Measurements from ENCODE around the gene PGP.

PGP gene

DNA sequence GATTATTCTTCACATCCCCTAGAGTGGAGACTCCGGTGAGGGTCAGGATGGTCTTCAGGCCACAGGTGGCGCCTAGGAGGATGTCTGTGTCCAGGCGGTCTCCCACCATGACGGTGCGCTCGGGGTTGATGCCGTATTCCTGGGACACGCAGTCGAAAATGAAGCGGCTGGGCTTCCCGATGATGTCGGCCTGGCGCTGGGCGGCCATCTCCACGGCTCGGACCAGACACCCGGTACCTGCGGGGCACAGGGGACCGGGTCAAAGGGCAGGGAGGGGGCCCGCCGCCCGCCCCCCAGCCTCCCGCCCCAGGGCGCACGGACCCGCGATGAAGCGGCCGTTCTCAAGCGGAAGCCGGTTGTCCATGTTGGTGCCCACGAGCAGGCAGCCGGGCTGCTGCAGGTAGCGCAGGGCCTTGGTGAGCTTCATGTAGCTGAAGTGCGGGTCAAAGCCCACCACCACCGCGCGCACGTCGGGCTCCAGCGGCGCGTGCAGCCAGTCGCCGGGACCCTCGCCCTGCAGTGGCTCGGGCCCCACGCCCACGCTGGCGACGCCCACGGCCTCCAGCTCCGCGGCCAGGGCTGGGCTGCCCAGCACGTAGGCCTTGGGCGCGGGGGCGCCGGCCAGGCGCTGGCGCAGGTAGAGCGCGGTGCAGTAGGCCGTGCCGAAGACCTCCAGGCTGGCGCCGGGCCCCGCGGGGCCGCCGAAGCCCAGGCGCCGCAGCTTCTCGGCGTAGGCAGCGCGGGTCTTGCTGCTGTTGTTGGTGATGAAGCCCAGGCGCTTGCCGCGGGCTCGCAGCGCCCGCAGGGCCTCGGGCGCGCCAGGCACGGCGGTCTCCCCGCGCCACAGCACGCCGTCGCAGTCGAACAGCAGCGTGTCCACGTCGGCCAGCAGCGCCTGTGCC is 572 bp downstream of the PGP start:
- DNase-seq = no peak
- Histone ChIP-seq H3K4me1 (peaks cover 3 to 29% (median 22%) of the 10 kb centered on the region in 4 donors), H3K27me3 (no peaks in the 10 kb centered on the region), H3K4me3 (peak overlapping the region; percentile 91 to 96), H3K27ac (peak overlapping the region; percentile 77 to 80), H3K36me3 (peaks cover under 1 to 23% (median 14%) of the 10 kb centered on the region in 3 donors), H3K9me3 (no peaks in the 10 kb centered on the region)
- TF ChIP-seq, protein P1, sequence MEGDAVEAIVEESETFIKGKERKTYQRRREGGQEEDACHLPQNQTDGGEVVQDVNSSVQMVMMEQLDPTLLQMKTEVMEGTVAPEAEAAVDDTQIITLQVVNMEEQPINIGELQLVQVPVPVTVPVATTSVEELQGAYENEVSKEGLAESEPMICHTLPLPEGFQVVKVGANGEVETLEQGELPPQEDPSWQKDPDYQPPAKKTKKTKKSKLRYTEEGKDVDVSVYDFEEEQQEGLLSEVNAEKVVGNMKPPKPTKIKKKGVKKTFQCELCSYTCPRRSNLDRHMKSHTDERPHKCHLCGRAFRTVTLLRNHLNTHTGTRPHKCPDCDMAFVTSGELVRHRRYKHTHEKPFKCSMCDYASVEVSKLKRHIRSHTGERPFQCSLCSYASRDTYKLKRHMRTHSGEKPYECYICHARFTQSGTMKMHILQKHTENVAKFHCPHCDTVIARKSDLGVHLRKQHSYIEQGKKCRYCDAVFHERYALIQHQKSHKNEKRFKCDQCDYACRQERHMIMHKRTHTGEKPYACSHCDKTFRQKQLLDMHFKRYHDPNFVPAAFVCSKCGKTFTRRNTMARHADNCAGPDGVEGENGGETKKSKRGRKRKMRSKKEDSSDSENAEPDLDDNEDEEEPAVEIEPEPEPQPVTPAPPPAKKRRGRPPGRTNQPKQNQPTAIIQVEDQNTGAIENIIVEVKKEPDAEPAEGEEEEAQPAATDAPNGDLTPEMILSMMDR (IDR thresholded peaks at IDR 0.05) = no peak
- intact Hi-C loops (cut with DNase I; ENCODE audit: low total_unique reads) = no loop called here

DNA sequence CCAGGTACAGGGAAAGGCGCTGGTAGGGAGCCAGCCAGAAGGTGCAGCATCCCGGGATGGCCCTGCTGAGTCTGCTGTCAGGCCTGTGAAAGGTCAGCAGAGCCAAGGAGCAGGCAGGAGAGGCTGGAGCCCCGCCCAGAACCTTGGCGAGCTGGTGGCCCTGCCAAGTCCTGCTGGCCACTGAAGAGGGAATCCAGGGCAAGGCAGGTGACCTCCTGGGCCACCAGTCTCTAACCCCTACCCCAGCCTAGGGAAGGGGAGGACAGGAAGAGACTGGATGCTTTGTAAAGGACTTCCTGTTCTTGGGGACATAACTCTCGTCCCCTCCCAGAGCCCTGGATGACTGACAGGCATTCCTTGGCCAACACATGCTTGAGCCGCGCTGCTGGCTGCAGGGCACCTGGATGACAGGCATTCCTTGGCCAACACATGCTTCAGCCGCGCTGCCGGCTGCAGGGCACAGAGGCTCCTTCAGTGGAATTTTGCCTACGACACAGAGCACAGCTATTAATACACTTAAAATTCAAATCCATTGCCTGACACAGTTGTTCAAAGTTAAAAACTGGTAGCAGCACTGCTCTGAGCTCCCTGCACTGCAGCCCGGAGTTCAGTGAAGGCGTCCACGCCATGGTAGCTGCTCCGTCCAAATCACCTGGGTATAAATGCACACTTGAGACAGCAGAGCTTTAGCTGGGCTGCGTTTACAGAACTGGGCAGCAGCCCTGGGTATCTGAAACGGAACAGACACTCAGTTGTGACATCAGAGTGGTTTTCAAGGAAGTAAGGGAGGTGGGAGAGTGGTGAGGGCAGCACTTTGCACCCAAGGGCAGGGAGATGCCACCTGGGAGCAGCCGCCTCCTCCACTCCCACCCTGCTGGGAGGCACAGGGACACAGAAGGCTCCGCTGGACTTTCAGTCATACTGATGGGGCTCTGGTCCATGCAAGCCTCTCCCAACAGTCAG is 2.0 kb downstream of the PGP start:
- no peaks in the 10 kb centered on the region for H3K27me3 ChIP-seq
- TF ChIP-seq, protein P1 (IDR thresholded peaks at IDR 0.05) = no peak
- H3K4me3 ChIP-seq = peak overlapping the region in 1 of 2 donors; percentile 96
- peaks cover 3 to 29% (median 22%) of the 10 kb centered on the region in 4 donors for H3K4me1 ChIP-seq
- intact Hi-C loops (cut with DNase I; ENCODE audit: low total_unique reads) = no loop called here
- H3K27ac ChIP-seq = no peak overlapping the region
- no peak for DNase-seq
- H3K36me3 ChIP-seq = peaks cover 14 to 37% (median 28%) of the 10 kb centered on the region in 3 donors
- no peaks in the 10 kb centered on the region for H3K9me3 ChIP-seq

DNA sequence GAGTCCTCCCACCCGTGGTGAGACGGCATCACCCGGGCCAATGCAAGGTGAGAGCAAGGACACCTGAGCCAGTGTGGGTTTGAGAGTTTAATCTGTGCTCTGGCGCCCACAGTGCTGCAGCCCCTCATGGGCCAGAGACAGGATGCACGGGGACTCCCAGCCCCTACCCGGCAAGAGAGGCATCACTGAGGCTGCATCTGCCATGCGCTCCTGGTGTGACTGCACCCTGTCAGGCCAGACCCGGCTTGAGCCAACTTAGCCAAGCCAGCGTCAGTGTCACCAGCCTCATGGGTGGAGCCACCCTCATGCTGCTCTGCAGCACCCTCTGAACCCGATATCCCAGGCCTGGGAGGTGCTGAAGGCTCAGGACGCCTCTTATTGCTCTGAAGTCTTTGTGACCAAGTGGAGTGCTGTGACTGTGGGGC is 2.7 kb downstream of the PGP start:
- intact Hi-C loops (cut with DNase I; ENCODE audit: low total_unique reads) = no loop called here
- H3K4me3 ChIP-seq = no peak overlapping the region
- peaks cover 18 to 45% (median 32%) of the 10 kb centered on the region in 3 donors for H3K36me3 ChIP-seq
- TF ChIP-seq, protein P1 (IDR thresholded peaks at IDR 0.05) = no peak
- no peak for DNase-seq
- H3K27ac ChIP-seq = no peak overlapping the region
- no peaks in the 10 kb centered on the region for H3K27me3 ChIP-seq
- no peaks in the 10 kb centered on the region for H3K9me3 ChIP-seq
- peaks cover 3 to 30% (median 23%) of the 10 kb centered on the region in 4 donors for H3K4me1 ChIP-seq

DNA sequence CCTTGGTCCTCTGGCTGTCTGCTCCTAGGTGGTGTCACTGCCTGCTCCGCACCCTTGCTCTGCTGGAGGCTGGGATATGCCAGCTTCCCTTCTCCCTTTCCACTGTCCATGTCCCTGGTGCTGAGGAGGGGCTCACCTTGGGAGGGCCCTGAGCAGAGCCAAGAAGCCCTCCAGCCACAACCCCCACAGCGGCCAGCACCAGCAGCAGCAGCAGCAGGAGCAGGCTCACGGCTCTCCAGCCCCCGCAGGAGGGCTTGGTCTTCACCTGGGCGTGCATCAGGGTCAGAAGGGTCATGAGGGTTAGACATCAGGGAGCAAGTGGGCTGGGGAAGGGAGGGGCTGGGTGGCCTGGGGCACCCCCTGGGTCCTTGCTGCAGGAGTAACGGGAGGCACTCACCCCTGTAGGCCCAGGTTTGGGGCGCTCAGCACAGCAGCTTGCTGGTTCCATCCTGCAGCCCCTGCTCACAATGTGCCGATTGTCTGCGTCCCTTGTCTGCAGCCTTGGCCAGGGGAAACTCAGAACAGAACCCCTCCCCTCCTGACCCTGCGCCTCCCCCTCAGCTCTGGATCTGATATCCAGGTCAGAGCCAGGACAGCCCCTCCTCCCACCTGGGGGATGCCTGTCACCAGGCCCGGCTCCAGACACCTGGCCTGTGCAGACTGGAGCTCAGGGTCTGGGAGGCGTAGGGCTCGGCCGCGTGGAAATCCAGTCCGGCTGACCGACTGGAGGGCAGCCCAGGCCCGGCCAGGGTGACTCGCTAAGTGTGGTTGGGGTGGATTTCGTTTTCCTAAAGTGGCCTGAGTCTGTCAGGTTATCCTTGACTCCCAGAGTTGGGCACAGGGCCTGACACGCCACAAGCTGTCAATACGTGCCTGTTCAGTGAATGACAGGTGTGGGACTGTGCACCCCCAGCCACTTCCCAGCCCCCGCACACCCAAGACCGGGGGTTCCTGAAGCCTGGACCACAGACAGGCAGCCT is 4.0 kb downstream of the PGP start, which contains the start of gene BRICD5:
Gene BRICD5 (minus strand): TSS at position 478 of the 980 bp plus-strand sequence. CDS start 30 bp downstream, at position 448.
- Histone ChIP-seq H3K36me3 (peaks cover 18 to 49% (median 32%) of the 10 kb centered on the region in 3 donors), H3K9me3 (no peaks in the 10 kb centered on the region), H3K27ac (no peak within 1 kb of the TSS), H3K4me1 (peaks cover 3 to 41% (median 34%) of the 10 kb centered on the region in 4 donors), H3K27me3 (no peaks in the 10 kb centered on the region), H3K4me3 (no peak within 1 kb of the TSS)
- intact Hi-C loops (cut with DNase I; ENCODE audit: low total_unique reads) = no loop called here
- TF ChIP-seq, protein P1 (IDR thresholded peaks at IDR 0.05) = no peak
- no peak for DNase-seq
